Measurements from ENCODE around the gene PRSS21.

Gene PRSS21

DNA sequence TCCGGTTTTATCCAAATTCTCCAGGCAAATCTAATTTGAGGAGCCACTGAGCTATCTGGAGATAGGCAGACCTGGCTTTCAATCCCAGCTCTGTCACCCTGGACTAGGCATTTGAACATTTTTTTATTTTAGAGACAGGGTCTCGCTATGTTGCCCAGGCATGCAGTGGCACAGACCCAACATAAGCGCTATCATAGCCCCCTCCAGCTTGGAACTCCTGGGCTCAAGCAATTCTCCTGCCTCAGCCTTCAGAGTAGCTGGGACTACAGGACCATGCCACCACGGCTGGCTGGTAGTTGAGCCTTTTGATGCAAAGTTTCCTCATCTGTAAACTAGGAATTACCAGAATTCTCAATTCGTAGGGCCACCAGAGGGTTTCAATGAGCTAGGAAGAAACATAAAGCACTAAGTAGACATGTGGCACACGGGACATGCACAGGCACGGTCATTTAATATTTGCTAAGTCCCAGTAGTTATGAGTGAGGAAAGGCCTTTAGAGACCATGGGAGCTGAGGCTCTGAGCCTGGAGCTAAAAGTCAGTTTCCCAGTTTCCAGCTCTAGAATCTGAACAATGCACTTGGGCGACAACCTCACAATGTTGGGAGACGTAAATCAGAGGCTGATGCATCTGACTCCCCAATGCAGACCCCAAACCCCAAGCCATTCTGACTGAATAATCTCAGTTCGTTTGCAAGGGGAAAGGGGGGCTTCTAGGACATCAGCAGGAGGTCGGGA, 41.1 kb upstream of the PRSS21 start:
- H3K27me3 Mint-ChIP-seq, result no peaks in the 10 kb centered on the region
- peaks cover 39% of the 10 kb centered on the region for H3K36me3 Mint-ChIP-seq (ENCODE audit: insufficient read depth)
- DNase-seq (ENCODE audit: low spot score in 2 of 2) (no peak), ATAC-seq (replicated peaks; ENCODE audit: extremely low read depth, poor library complexity, severe bottlenecking) (no peak)
- H3K4me3 Mint-ChIP-seq, result peak overlapping the region; percentile 87
- peak overlapping the region; percentile 71 for H3K27ac Mint-ChIP-seq (ENCODE audit: low read depth)
- H3K9me3 Mint-ChIP-seq, result no peaks in the 10 kb centered on the region
- H3K4me1 Mint-ChIP-seq, result peaks cover 39% of the 10 kb centered on the region

GRCh38 chr16:2776500-2777139, 40.4 kb upstream of the PRSS21 start:
- DNase-seq (ENCODE audit: low spot score in 2 of 2) (no peak), ATAC-seq (replicated peaks; ENCODE audit: extremely low read depth, poor library complexity, severe bottlenecking) (peak; percentile 24)
- H3K36me3 Mint-ChIP-seq (ENCODE audit: insufficient read depth), result peaks cover 32% of the 10 kb centered on the region
- peaks cover 39% of the 10 kb centered on the region for H3K4me1 Mint-ChIP-seq
- H3K9me3 Mint-ChIP-seq, result no peaks in the 10 kb centered on the region
- H3K27me3 Mint-ChIP-seq, result no peaks in the 10 kb centered on the region
- peak overlapping the region; percentile 87 for H3K4me3 Mint-ChIP-seq
- H3K27ac Mint-ChIP-seq (ENCODE audit: low read depth), result peak overlapping the region; percentile 96

DNA sequence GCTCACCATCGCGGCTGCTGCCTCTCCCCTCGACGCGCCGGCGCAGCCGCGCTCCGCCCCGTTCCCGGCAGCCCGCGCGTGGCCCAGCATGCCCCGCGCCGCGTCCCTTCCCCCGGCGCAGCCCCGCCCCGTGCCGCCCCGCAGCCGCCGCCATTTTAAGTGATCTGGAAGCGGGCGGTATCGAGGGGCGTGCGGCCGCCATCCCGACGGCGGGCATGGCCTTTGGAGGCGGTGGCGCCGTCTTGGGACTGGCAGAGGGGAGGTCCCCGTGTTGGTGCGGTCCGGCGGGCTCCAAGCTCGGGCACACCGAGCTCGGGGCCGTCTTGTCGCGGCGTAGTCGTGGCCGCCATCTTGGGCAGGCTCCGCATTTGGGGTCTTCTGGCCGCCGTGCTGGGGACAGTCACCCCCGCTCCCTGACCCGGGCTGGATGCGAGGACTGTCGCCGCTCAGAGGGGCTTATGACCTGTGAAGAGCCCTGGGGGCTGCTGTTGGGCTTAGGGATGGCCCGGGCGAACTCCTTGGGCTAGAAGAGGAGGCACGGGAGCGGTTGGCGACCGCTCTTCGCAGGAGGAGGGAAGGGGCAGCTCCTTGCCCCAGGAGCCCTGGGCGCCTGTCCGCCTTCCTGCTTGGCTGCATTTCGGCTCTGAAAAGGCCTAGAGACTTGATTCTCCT, 39.7 kb upstream of the PRSS21 start, which contains the start of gene ELOB:
Gene ELOB (minus strand): TSS at position 50 of the 672 bp plus-strand sequence. CDS start 41 bp downstream, at position 9.
- Mint-ChIP-seq H3K9me3 (no peaks in the 10 kb centered on the region), H3K36me3 (ENCODE audit: insufficient read depth) (peaks cover 25% of the 10 kb centered on the region), H3K4me1 (peaks cover 34% of the 10 kb centered on the region), H3K27me3 (no peaks in the 10 kb centered on the region), H3K4me3 (peak within 1 kb of the TSS; percentile 87), H3K27ac (ENCODE audit: low read depth) (peak within 1 kb of the TSS; percentile 96)
- ATAC-seq (replicated peaks; ENCODE audit: extremely low read depth, poor library complexity, severe bottlenecking) (peak; percentile 88), DNase-seq (ENCODE audit: low spot score in 2 of 2) (peak; percentile 70 to 80)

DNA sequence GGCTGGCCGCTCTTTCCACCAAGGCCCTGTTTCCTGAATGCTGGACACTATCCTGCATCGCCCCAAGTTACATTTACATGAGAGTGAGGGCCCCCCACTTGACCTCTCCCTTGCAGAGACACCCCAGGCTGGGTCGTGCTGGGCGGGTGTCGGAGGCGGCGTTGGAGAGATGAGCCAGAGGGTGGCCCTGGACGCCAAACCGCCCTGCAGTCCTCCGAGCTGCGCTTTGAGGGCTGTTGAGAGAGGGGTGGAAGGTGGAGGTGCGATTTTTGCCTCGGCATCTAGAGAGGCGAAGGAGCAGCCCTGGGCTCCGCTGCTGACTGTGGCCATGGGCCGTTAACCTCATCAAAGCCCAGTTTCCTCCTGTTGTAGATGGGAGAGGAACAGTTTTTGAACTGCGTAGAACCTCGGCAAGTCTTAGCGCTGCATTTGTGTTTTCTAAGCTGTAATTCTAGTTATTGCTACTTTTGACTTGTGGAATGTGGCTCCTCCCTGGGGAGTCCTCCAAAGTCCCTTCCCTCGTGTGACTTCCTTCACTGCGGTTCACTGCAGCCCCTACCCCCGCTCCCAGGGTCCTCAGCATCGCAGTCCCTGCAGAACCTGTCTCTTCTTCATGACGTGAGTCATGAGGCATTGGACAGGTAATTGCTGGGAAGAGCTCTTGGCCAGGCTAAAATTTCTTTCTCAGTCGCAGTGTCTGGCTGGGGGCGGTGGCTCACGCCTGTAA, 39.0 kb upstream of the PRSS21 start:
- Mint-ChIP-seq H3K36me3 (ENCODE audit: insufficient read depth) (peaks cover 21% of the 10 kb centered on the region), H3K9me3 (no peaks in the 10 kb centered on the region), H3K27me3 (no peaks in the 10 kb centered on the region), H3K4me1 (peaks cover 27% of the 10 kb centered on the region), H3K4me3 (peak overlapping the region; percentile 87), H3K27ac (ENCODE audit: low read depth) (peak overlapping the region; percentile 96)
- peak; percentile 58 for ATAC-seq (replicated peaks; ENCODE audit: extremely low read depth, poor library complexity, severe bottlenecking)
- DNase-seq (ENCODE audit: low spot score in 2 of 2), result peak in 1 of 2 donors; percentile 40

DNA sequence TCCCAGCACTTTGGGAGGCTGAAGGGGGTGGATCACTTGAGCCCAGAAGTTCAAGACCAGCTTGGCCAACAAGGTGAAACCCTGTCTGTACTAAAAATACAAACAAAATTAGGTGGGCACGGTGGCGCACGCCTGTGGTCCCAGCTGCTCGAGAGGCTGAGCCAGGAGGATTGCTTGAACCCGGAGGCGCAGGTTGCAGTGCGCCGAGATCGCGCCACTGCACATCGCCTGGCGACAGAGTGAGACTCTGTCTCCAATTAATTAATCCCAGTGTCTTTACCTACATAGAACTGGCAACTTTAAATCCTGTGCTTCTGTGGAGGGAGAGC, 38.4 kb upstream of the PRSS21 start:
- ATAC-seq (replicated peaks; ENCODE audit: extremely low read depth, poor library complexity, severe bottlenecking), result no peak
- H3K4me1 Mint-ChIP-seq, result peaks cover 27% of the 10 kb centered on the region

GRCh38 chr16:2779151-2779920, 37.7 kb upstream of the PRSS21 start:
- Mint-ChIP-seq H3K4me3 (peak overlapping the region; percentile 36), H3K36me3 (ENCODE audit: insufficient read depth) (peaks cover 19% of the 10 kb centered on the region), H3K9me3 (no peaks in the 10 kb centered on the region), H3K27ac (ENCODE audit: low read depth) (no peak overlapping the region), H3K4me1 (peaks cover 27% of the 10 kb centered on the region), H3K27me3 (no peaks in the 10 kb centered on the region)
- no peak for ATAC-seq (replicated peaks; ENCODE audit: extremely low read depth, poor library complexity, severe bottlenecking)
- no peak for DNase-seq (ENCODE audit: low spot score in 2 of 2)

More for the DNA sequence above, 38.4 kb upstream of the PRSS21 start:
- Mint-ChIP-seq H3K27ac (ENCODE audit: low read depth) (peak overlapping the region; percentile 96), H3K27me3 (no peaks in the 10 kb centered on the region), H3K36me3 (ENCODE audit: insufficient read depth) (peaks cover 19% of the 10 kb centered on the region), H3K4me3 (peak overlapping the region; percentile 87), H3K9me3 (no peaks in the 10 kb centered on the region)
- no peak for DNase-seq (ENCODE audit: low spot score in 2 of 2)

- DNase-seq (ENCODE audit: low spot score in 2 of 2) (no peak), ATAC-seq (replicated peaks; ENCODE audit: extremely low read depth, poor library complexity, severe bottlenecking) (no peak)
- H3K36me3 Mint-ChIP-seq (ENCODE audit: insufficient read depth), result peaks cover 19% of the 10 kb centered on the region
- no peak overlapping the region for H3K27ac Mint-ChIP-seq (ENCODE audit: low read depth)
- no peaks in the 10 kb centered on the region for H3K9me3 Mint-ChIP-seq
- H3K27me3 Mint-ChIP-seq, result no peaks in the 10 kb centered on the region
- H3K4me3 Mint-ChIP-seq, result peak overlapping the region; percentile 36
- peaks cover 27% of the 10 kb centered on the region for H3K4me1 Mint-ChIP-seq
Measured at GRCh38 chr16:2779978-2780898, 36.8 kb upstream of the PRSS21 start.

DNA sequence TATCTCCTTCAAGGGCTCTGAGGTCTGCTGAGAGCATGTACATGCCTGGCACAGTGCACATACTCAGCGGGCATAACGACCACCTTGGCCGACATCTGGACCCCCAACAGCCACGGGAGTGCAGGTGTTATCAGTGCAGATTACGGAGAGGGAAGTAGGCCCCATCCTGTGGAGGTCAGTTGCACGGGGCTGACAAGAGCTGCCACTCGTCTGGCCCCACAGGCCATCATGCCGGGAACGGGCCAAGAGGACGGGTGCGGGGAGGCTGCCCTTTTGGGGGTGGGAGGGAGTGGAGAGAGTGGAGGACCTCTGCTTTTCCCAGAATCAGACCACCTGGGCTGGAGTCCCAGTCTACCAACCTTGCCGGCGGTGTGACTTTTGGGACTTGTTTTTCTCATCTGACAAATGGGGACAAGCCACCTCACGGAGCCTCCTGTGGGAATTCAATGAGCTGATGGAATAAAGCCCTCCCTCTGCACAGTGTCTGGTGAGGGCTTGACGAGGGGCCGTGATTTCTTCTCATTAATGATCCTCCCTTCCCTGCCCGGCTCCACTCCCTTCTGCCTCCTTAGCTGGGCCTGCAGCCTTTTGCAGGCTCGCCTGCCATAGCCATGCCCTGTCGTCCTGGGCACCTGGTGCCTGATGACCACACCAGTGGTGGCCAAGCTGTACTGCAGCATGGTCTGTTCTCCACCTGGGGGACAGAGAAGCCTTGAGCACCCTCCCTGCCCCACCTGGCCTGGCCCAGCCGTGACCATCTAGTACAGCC, 34.3 kb upstream of the PRSS21 start:
- Mint-ChIP-seq H3K9me3 (no peaks in the 10 kb centered on the region), H3K36me3 (ENCODE audit: insufficient read depth) (peaks cover 5% of the 10 kb centered on the region), H3K27ac (ENCODE audit: low read depth) (no peak overlapping the region), H3K4me3 (no peak overlapping the region), H3K27me3 (no peaks in the 10 kb centered on the region), H3K4me1 (peaks cover 16% of the 10 kb centered on the region)
- no peak for ATAC-seq (replicated peaks; ENCODE audit: extremely low read depth, poor library complexity, severe bottlenecking)
- DNase-seq (ENCODE audit: low spot score in 2 of 2), result no peak

DNA sequence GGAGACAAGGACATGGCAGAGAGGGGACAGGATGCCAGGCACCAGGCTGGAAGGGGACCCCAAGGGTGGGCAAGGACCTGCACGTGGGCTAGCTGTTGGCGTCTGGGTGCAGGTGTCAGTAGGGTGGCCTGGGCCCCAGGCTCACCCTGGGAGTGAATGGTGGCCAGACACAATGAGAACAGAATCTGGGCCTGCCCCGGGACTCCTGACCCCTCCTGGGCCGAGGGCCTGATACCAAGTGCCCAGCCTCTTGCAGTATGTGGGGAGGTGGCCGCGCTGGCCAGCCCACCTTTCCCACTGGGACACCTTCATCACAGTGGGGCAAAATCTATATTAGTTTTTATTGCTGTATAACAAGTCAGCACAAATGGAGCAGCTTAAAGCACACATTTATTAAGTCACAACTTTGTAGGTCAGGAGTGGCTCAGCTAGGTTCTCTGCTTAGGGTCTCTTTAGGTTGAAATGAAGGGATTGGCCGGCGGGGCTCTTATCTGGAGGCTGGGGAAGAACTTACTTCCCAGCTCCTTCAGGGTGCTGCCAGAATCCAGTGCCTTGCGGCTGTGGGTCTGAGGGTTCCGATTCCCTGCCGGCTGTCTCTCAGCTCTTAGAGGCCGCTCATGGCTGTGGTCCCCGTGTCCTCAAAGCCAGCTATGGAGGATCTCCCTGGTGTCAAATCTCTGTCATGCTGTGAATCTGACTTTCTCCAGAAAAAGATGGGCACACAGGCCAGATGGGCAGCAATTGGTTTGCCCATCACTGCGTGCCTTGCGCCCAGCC, 33.3 kb upstream of the PRSS21 start:
- Mint-ChIP-seq H3K27ac (ENCODE audit: low read depth) (no peak overlapping the region), H3K4me3 (peak overlapping the region; percentile 88), H3K27me3 (no peaks in the 10 kb centered on the region), H3K4me1 (peaks cover 6% of the 10 kb centered on the region), H3K9me3 (no peaks in the 10 kb centered on the region), H3K36me3 (ENCODE audit: insufficient read depth) (no peaks in the 10 kb centered on the region)
- DNase-seq (ENCODE audit: low spot score in 2 of 2), result no peak
- no peak for ATAC-seq (replicated peaks; ENCODE audit: extremely low read depth, poor library complexity, severe bottlenecking)

GRCh38 chr16:2784358-2785100, 32.5 kb upstream of the PRSS21 start:
- DNase-seq (ENCODE audit: low spot score in 2 of 2), result no peak
- Mint-ChIP-seq H3K36me3 (ENCODE audit: insufficient read depth) (no peaks in the 10 kb centered on the region), H3K27ac (ENCODE audit: low read depth) (peak overlapping the region; percentile 86), H3K9me3 (no peaks in the 10 kb centered on the region), H3K4me1 (peaks cover 5% of the 10 kb centered on the region), H3K4me3 (peak overlapping the region; percentile 88), H3K27me3 (peaks cover 3% of the 10 kb centered on the region)
- peak; percentile 20 for ATAC-seq (replicated peaks; ENCODE audit: extremely low read depth, poor library complexity, severe bottlenecking)
